Immature natural killer cell (primary cell): ENCODE results near the gene GSDMA. TPM values are rescaled to one million over a fixed set of nuclear protein-coding genes. Genes with fewer than 3 reads are reported as not detected.
A peak's percentile ranks its signal among the peaks of the same experiment; 100 is the strongest.
"Not testable (repeated sequence)": the region's sequence is repeated elsewhere in the genome, so short reads cannot be mapped to it uniquely, and the experiment has no call there.

Source experiments
- DNase-seq, 3 donors: peaks; one replicate each; pipeline ENCODE4 v3.0.0; 2022; ENCODE audit warnings: mixed read lengths in 1 of 3
- H3K27ac Mint-ChIP-seq, 6 donors: one replicate each; pipeline ENCODE4 v1.8.0; 2020; ENCODE audit warnings: mixed read lengths in 6 of 6, mild to moderate bottlenecking in 5 of 6, inconsistent platforms in 4 of 6, moderate library complexity in 3 of 6
- H3K27me3 Mint-ChIP-seq, 3 donors: one replicate each; pipeline ENCODE4 v1.8.0; 2020 to 2021; ENCODE audit warnings: low read depth in 3 of 3, mild to moderate bottlenecking in 3 of 3, mixed read lengths in 3 of 3, moderate library complexity in 3 of 3, inconsistent platforms in 1 of 3
- H3K36me3 Mint-ChIP-seq, 3 donors: one replicate each; pipeline ENCODE4 v1.8.0; 2020; ENCODE audit warnings: mixed read lengths in 3 of 3, inconsistent platforms in 2 of 3, mild to moderate bottlenecking in 2 of 3
- H3K4me1 Mint-ChIP-seq, 2 donors: one replicate each; pipeline ENCODE4 v1.8.0; 2020; ENCODE audit warnings: inconsistent platforms in 2 of 2, mild to moderate bottlenecking in 2 of 2, mixed read lengths in 2 of 2, moderate library complexity in 1 of 2
- H3K4me3 Mint-ChIP-seq, 5 donors: one replicate each; pipeline ENCODE4 v1.8.0; 2020; ENCODE audit warnings: mild to moderate bottlenecking in 5 of 5, mixed read lengths in 5 of 5, inconsistent platforms in 3 of 5, moderate library complexity in 3 of 5
- H3K9me3 Mint-ChIP-seq, 6 donors: one replicate each; pipeline ENCODE4 v1.8.0; 2020; ENCODE audit warnings: mild to moderate bottlenecking in 6 of 6, mixed read lengths in 6 of 6, inconsistent platforms in 4 of 6, moderate library complexity in 3 of 6
- polyA plus RNA-seq, 3 donors: library from polyadenylated mRNA; unstranded; fragments of 300-500 nt; fragmentation: Illumina TruSeq; gene quantifications; one replicate each; pipeline ENCODE4 v1.2.3, GENCODE V29; 2021

Gene GSDMA
- polyA plus RNA-seq, 3 donors from 2014 or later, result 2.3 TPM; not detected in 2

- Mint-ChIP-seq H3K27me3 (peaks cover 0 to 3% (median 0%) of the 10 kb centered on the region in 3 donors), H3K4me1 (no peaks in the 10 kb centered on the region), H3K9me3 (no peaks in the 10 kb centered on the region), H3K27ac (no peak overlapping the region), H3K4me3 (no peak overlapping the region), H3K36me3 (no peaks in the 10 kb centered on the region)
- DNase-seq, result no peak
Observed at GRCh38 chr17:39938140-39938869, 24.5 kb upstream of the GSDMA start.

GRCh38 chr17:39939106-39939505, 23.7 kb upstream of the GSDMA start:
- Mint-ChIP-seq H3K27ac (no peak overlapping the region), H3K36me3 (no peaks in the 10 kb centered on the region), H3K4me3 (no peak overlapping the region), H3K27me3 (peaks cover 0 to 3% (median 0%) of the 10 kb centered on the region in 3 donors), H3K9me3 (no peaks in the 10 kb centered on the region), H3K4me1 (no peaks in the 10 kb centered on the region)
- DNase-seq, result no peak

GRCh38 chr17:39939588-39940419, 23.0 kb upstream of the GSDMA start:
- H3K27me3 Mint-ChIP-seq, result peaks cover 0 to 3% (median 0%) of the 10 kb centered on the region in 3 donors
- H3K27ac Mint-ChIP-seq, result no peak overlapping the region
- H3K4me1 Mint-ChIP-seq, result no peaks in the 10 kb centered on the region
- no peaks in the 10 kb centered on the region for H3K36me3 Mint-ChIP-seq
- H3K9me3 Mint-ChIP-seq, result no peaks in the 10 kb centered on the region
- no peak for DNase-seq
- no peak overlapping the region for H3K4me3 Mint-ChIP-seq

- Mint-ChIP-seq H3K36me3 (no peaks in the 10 kb centered on the region), H3K4me3 (no peak overlapping the region), H3K27ac (no peak overlapping the region), H3K27me3 (peaks cover 0 to 1% (median 0%) of the 10 kb centered on the region in 3 donors), H3K4me1 (no peaks in the 10 kb centered on the region), H3K9me3 (no peaks in the 10 kb centered on the region)
- no peak for DNase-seq
Observed at GRCh38 chr17:39943702-39944392, 19.0 kb upstream of the GSDMA start.

GRCh38 chr17:39944393-39944711, 18.5 kb upstream of the GSDMA start:
- Mint-ChIP-seq H3K36me3 (no peaks in the 10 kb centered on the region), H3K27me3 (peaks cover 0 to 1% (median 0%) of the 10 kb centered on the region in 3 donors), H3K27ac (no peak overlapping the region), H3K4me1 (no peaks in the 10 kb centered on the region), H3K4me3 (no peak overlapping the region), H3K9me3 (no peaks in the 10 kb centered on the region)
- DNase-seq, result no peak

GRCh38 chr17:39946551-39947330, 16.1 kb upstream of the GSDMA start:
- Mint-ChIP-seq H3K27ac (no peak overlapping the region), H3K4me3 (no peak overlapping the region), H3K9me3 (no peaks in the 10 kb centered on the region), H3K27me3 (peaks cover 0 to 1% (median 0%) of the 10 kb centered on the region in 3 donors), H3K36me3 (no peaks in the 10 kb centered on the region), H3K4me1 (peaks cover 0 to 2% of the 10 kb centered on the region in 2 donors)
- no peak for DNase-seq

- H3K27me3 Mint-ChIP-seq, H3K4me3 Mint-ChIP-seq, DNase-seq, H3K27ac Mint-ChIP-seq, H3K36me3 Mint-ChIP-seq, H3K9me3 Mint-ChIP-seq: not testable (repeated sequence)
- peaks cover 9 to 10% of the 10 kb centered on the region in 2 donors for H3K4me1 Mint-ChIP-seq
Observed at GRCh38 chr17:39948489-39948828, 14.3 kb upstream of the GSDMA start.

GRCh38 chr17:39949028-39949427, 13.8 kb upstream of the GSDMA start:
- Mint-ChIP-seq H3K36me3 (no peaks in the 10 kb centered on the region), H3K4me1 (peaks cover 13 to 14% of the 10 kb centered on the region in 2 donors), H3K27ac (peak overlapping the region in 1 of 6 donors; percentile 28), H3K4me3 (no peak overlapping the region), H3K9me3 (no peaks in the 10 kb centered on the region), H3K27me3 (no peaks in the 10 kb centered on the region)
- DNase-seq, result no peak

- peaks cover 13 to 14% of the 10 kb centered on the region in 2 donors for H3K4me1 Mint-ChIP-seq
- no peak for DNase-seq
- H3K36me3 Mint-ChIP-seq, result no peaks in the 10 kb centered on the region
- H3K4me3 Mint-ChIP-seq, result peak overlapping the region in 2 of 5 donors; percentile 3 to 38
- no peaks in the 10 kb centered on the region for H3K9me3 Mint-ChIP-seq
- H3K27ac Mint-ChIP-seq, result peak overlapping the region in 1 of 6 donors; percentile 25
- no peaks in the 10 kb centered on the region for H3K27me3 Mint-ChIP-seq
Observed at GRCh38 chr17:39950871-39951348, 11.9 kb upstream of the GSDMA start.

- DNase-seq, result no peak
- H3K4me3 Mint-ChIP-seq, result peak overlapping the region; percentile 58 to 78 (median 68)
- H3K4me1 Mint-ChIP-seq, result peaks cover 13 to 14% of the 10 kb centered on the region in 2 donors
- H3K27me3 Mint-ChIP-seq, result no peaks in the 10 kb centered on the region
- no peaks in the 10 kb centered on the region for H3K36me3 Mint-ChIP-seq
- H3K9me3 Mint-ChIP-seq, result no peaks in the 10 kb centered on the region
- peak overlapping the region in 3 of 6 donors; percentile 40 to 50 (median 48) for H3K27ac Mint-ChIP-seq
Observed at GRCh38 chr17:39951924-39952679, 10.7 kb upstream of the GSDMA start.

- Mint-ChIP-seq H3K9me3 (no peaks in the 10 kb centered on the region), H3K36me3 (no peaks in the 10 kb centered on the region), H3K27me3 (no peaks in the 10 kb centered on the region), H3K4me1 (peaks cover 13 to 14% of the 10 kb centered on the region in 2 donors), H3K4me3 (peak overlapping the region; percentile 73 to 84 (median 78)), H3K27ac (peak overlapping the region; percentile 78 to 88 (median 80))
- peak; percentile 88 to 92 (median 88) for DNase-seq
Observed at GRCh38 chr17:39952680-39953470, 9.9 kb upstream of the GSDMA start.

GRCh38 chr17:39953471-39953888, 9.3 kb upstream of the GSDMA start:
- Mint-ChIP-seq H3K27me3 (no peaks in the 10 kb centered on the region), H3K9me3 (no peaks in the 10 kb centered on the region), H3K4me3 (peak overlapping the region; percentile 71 to 84 (median 76)), H3K4me1 (peaks cover 13 to 14% of the 10 kb centered on the region in 2 donors), H3K36me3 (no peaks in the 10 kb centered on the region), H3K27ac (peak overlapping the region; percentile 78 to 88 (median 80))
- no peak for DNase-seq
